Measurements from ENCODE around the gene LTN1.

DNA sequence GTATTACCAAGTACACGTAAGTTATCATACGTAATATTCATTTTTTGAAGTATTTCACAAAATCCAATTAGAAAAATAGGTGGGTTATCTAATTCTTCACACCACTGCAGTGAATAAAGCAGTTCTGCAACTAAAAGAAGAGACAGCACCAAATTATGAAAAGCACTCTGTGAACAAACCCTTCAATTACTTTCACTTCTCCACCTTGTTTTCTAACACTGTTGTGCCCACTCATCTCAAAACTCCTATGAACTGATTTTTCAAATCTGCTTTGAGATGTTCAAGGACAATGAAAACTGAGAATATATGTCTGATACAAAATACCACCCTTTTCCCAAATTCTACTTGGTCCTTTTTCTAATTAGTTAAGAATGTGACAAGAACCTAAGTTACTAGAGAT lies 39.4 kb downstream of the LTN1 start:
- TF ChIP-seq NR2F1 (CRISPR knock-in tag; IDR thresholded peaks at IDR 0.05) (no peak), SIN3A (IDR thresholded peaks at IDR 0.05; ENCODE audit: borderline replicate concordance, low read depth, low read length) (no peak), KAT7 (CRISPR knock-in tag; IDR thresholded peaks at IDR 0.05; ENCODE audit: borderline replicate concordance) (no peak)
- TF ChIP-seq, protein P1, sequence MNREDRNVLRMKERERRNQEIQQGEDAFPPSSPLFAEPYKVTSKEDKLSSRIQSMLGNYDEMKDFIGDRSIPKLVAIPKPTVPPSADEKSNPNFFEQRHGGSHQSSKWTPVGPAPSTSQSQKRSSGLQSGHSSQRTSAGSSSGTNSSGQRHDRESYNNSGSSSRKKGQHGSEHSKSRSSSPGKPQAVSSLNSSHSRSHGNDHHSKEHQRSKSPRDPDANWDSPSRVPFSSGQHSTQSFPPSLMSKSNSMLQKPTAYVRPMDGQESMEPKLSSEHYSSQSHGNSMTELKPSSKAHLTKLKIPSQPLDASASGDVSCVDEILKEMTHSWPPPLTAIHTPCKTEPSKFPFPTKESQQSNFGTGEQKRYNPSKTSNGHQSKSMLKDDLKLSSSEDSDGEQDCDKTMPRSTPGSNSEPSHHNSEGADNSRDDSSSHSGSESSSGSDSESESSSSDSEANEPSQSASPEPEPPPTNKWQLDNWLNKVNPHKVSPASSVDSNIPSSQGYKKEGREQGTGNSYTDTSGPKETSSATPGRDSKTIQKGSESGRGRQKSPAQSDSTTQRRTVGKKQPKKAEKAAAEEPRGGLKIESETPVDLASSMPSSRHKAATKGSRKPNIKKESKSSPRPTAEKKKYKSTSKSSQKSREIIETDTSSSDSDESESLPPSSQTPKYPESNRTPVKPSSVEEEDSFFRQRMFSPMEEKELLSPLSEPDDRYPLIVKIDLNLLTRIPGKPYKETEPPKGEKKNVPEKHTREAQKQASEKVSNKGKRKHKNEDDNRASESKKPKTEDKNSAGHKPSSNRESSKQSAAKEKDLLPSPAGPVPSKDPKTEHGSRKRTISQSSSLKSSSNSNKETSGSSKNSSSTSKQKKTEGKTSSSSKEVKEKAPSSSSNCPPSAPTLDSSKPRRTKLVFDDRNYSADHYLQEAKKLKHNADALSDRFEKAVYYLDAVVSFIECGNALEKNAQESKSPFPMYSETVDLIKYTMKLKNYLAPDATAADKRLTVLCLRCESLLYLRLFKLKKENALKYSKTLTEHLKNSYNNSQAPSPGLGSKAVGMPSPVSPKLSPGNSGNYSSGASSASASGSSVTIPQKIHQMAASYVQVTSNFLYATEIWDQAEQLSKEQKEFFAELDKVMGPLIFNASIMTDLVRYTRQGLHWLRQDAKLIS (CRISPR knock-in tag; IDR thresholded peaks at IDR 0.05): no peak

All from HepG2 (cell line).